ENCODE results near the gene MAP3K20.

Gene MAP3K20

GRCh38 chr2:173064151-173064805, 11.4 kb upstream of the MAP3K20 start:
- Histone ChIP-seq H3K36me3 (ENCODE audit: control insufficient read depth in 2 of 2, insufficient read depth in 2 of 2, low read length in 2 of 2) (no peaks in the 10 kb centered on the region), H3K9me3 (ENCODE audit: control insufficient read depth in 2 of 2, low read length in 2 of 2) (no peaks in the 10 kb centered on the region), H3K9ac (ENCODE audit: low read depth in 1 of 2, low read length in 2 of 2) (no peak overlapping the region), H3K4me3 (ENCODE audit: low read length in 2 of 2) (no peak overlapping the region), H3K4me1 (ENCODE audit: control insufficient read depth in 2 of 2, insufficient read depth in 2 of 2, low read length in 2 of 2) (no peaks in the 10 kb centered on the region), H3K27ac (ENCODE audit: low read depth in 2 of 2, low read length in 2 of 2) (no peak overlapping the region), H3K27me3 (ENCODE audit: control insufficient read depth in 2 of 2, insufficient read depth in 2 of 2, low read length in 2 of 2) (no peaks in the 10 kb centered on the region)

DNA sequence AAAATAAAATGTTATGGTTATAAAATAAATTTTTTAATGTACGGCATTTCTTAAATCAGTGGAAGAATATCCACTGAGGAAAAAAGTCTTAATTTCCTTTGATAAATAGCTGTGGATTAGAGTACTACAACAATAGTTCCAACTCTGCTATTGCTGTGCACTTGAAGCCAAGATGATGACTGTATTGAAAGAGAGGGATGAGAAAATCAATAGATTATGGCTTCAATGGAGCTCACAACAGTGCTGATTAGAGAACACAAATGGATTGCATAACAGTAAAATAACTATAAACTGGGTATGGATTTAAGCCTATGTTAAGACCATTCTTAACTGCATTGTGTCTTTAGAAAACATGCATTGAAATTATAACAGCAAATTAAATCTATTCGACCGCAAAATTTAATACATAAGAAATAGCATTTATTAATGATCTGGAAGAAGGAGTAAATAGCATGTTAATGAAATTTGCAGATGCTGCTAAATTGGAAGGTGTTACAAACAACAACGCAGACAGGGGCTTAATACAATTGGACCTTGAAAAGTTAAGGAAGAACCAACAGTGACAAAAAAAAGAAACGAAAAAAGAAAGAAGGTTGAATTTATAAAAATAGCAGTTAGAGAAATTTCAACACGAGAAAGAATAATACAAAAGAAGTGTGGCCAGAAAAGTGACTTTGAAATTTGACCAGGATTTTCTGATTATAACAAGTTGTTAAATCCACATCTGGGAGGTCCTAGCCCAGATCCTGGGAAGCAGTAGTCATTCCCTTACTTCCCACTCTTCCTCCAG, 8.6 kb upstream of the MAP3K20 start:
- H3K4me3 ChIP-seq (ENCODE audit: low read length in 2 of 2), result no peak overlapping the region
- H3K9me3 ChIP-seq (ENCODE audit: control insufficient read depth in 2 of 2, low read length in 2 of 2), result no peaks in the 10 kb centered on the region
- no peak overlapping the region for H3K27ac ChIP-seq (ENCODE audit: low read depth in 2 of 2, low read length in 2 of 2)
- H3K4me1 ChIP-seq (ENCODE audit: control insufficient read depth in 2 of 2, insufficient read depth in 2 of 2, low read length in 2 of 2), result no peaks in the 10 kb centered on the region
- H3K36me3 ChIP-seq (ENCODE audit: control insufficient read depth in 2 of 2, insufficient read depth in 2 of 2, low read length in 2 of 2), result no peaks in the 10 kb centered on the region
- H3K27me3 ChIP-seq (ENCODE audit: control insufficient read depth in 2 of 2, insufficient read depth in 2 of 2, low read length in 2 of 2), result no peaks in the 10 kb centered on the region
- no peak overlapping the region for H3K9ac ChIP-seq (ENCODE audit: low read depth in 1 of 2, low read length in 2 of 2)

GRCh38 chr2:173075056-173075780, 428 bp upstream of the MAP3K20 start:
- no peaks in the 10 kb centered on the region for H3K9me3 ChIP-seq (ENCODE audit: control insufficient read depth in 2 of 2, low read length in 2 of 2)
- peak overlapping the region; percentile 72 to 84 for H3K27ac ChIP-seq (ENCODE audit: low read depth in 2 of 2, low read length in 2 of 2)
- H3K36me3 ChIP-seq (ENCODE audit: control insufficient read depth in 2 of 2, insufficient read depth in 2 of 2, low read length in 2 of 2), result no peaks in the 10 kb centered on the region
- no peaks in the 10 kb centered on the region for H3K27me3 ChIP-seq (ENCODE audit: control insufficient read depth in 2 of 2, insufficient read depth in 2 of 2, low read length in 2 of 2)
- peak overlapping the region; percentile 34 to 85 for H3K9ac ChIP-seq (ENCODE audit: low read depth in 1 of 2, low read length in 2 of 2)
- peak overlapping the region; percentile 80 to 84 for H3K4me3 ChIP-seq (ENCODE audit: low read length in 2 of 2)
- peaks cover 2 to 4% of the 10 kb centered on the region in 2 donors for H3K4me1 ChIP-seq (ENCODE audit: control insufficient read depth in 2 of 2, insufficient read depth in 2 of 2, low read length in 2 of 2)

DNA sequence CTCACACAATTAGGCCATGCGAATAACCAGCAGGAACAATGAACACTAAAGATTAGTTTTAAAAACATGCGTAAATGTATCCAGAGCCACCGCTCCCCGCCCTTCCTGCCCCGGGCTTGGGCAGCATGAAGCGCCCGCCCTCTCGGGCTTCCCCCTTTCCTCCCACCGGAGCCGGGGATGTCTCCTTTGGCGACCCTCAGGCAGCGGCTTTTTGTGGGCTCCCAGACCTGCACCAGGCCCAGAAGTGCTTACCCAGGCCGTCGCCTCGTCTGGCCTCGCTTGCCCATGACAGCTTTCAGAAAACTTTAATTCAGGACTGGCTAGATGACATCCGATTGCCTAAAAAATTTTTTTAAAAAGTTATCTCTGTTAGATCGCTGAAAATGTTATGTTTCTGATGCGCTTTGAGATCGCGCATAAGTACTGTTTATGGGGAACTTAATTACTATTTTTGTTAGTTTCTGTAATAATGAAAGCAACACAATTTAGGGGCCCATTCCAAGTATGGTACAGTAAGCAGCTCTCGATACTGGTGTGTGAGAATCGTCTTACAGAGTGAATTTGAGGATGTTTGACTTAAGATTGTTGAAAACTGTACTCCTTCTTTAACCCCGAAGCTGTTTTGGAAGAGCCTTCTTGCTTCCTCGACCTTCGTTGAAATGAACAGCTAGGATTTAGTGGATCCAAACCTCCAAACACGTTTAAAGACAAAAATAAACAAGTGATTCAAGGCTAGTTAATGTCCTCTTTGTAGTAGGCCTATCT, 1.1 kb downstream of the MAP3K20 start:
- H3K4me1 ChIP-seq (ENCODE audit: control insufficient read depth in 2 of 2, insufficient read depth in 2 of 2, low read length in 2 of 2), result peaks cover 2 to 4% of the 10 kb centered on the region in 2 donors
- no peaks in the 10 kb centered on the region for H3K9me3 ChIP-seq (ENCODE audit: control insufficient read depth in 2 of 2, low read length in 2 of 2)
- H3K9ac ChIP-seq (ENCODE audit: low read depth in 1 of 2, low read length in 2 of 2), result peak overlapping the region; percentile 79 to 85

GRCh38 chr2:173077506-173078177, 2.0 kb downstream of the MAP3K20 start:
- peaks cover 2 to 4% of the 10 kb centered on the region in 2 donors for H3K4me1 ChIP-seq (ENCODE audit: control insufficient read depth in 2 of 2, insufficient read depth in 2 of 2, low read length in 2 of 2)
- no peaks in the 10 kb centered on the region for H3K27me3 ChIP-seq (ENCODE audit: control insufficient read depth in 2 of 2, insufficient read depth in 2 of 2, low read length in 2 of 2)
- H3K4me3 ChIP-seq (ENCODE audit: low read length in 2 of 2), result peak overlapping the region in 1 of 2 donors; percentile 80
- H3K36me3 ChIP-seq (ENCODE audit: control insufficient read depth in 2 of 2, insufficient read depth in 2 of 2, low read length in 2 of 2), result no peaks in the 10 kb centered on the region
- H3K9me3 ChIP-seq (ENCODE audit: control insufficient read depth in 2 of 2, low read length in 2 of 2), result no peaks in the 10 kb centered on the region
- H3K27ac ChIP-seq (ENCODE audit: low read depth in 2 of 2, low read length in 2 of 2), result no peak overlapping the region
- no peak overlapping the region for H3K9ac ChIP-seq (ENCODE audit: low read depth in 1 of 2, low read length in 2 of 2)

More for the DNA sequence above, 1.1 kb downstream of the MAP3K20 start:
- H3K27ac ChIP-seq (ENCODE audit: low read depth in 2 of 2, low read length in 2 of 2), result peak overlapping the region; percentile 72 to 84
- no peaks in the 10 kb centered on the region for H3K27me3 ChIP-seq (ENCODE audit: control insufficient read depth in 2 of 2, insufficient read depth in 2 of 2, low read length in 2 of 2)
- H3K36me3 ChIP-seq (ENCODE audit: control insufficient read depth in 2 of 2, insufficient read depth in 2 of 2, low read length in 2 of 2), result no peaks in the 10 kb centered on the region
- peak overlapping the region; percentile 80 to 84 for H3K4me3 ChIP-seq (ENCODE audit: low read length in 2 of 2)

DNA sequence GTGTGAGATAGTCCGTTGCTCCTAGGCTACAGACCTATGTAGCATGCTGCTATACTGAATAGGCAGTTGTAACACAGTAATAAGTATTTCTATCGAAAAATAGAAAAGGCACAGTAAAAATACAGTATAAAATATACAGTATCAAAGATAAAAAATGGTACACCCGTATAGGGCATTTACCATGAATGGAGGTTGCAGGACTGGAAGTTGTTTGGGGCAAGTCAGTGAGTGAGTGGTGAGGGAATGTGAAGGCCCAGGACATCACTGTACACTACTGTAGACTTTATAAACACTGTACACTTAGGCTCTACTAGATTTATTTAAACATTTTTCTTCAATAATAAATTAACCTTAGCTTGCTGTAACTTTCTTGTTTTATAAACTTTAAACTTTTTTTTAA, 3.5 kb downstream of the MAP3K20 start:
- no peak overlapping the region for H3K4me3 ChIP-seq (ENCODE audit: low read length in 2 of 2)
- peaks cover 2 to 4% of the 10 kb centered on the region in 2 donors for H3K4me1 ChIP-seq (ENCODE audit: control insufficient read depth in 2 of 2, insufficient read depth in 2 of 2, low read length in 2 of 2)
- no peak overlapping the region for H3K9ac ChIP-seq (ENCODE audit: low read depth in 1 of 2, low read length in 2 of 2)
- H3K27ac ChIP-seq (ENCODE audit: low read depth in 2 of 2, low read length in 2 of 2), result no peak overlapping the region
- no peaks in the 10 kb centered on the region for H3K36me3 ChIP-seq (ENCODE audit: control insufficient read depth in 2 of 2, insufficient read depth in 2 of 2, low read length in 2 of 2)
- H3K27me3 ChIP-seq (ENCODE audit: control insufficient read depth in 2 of 2, insufficient read depth in 2 of 2, low read length in 2 of 2), result no peaks in the 10 kb centered on the region
- no peaks in the 10 kb centered on the region for H3K9me3 ChIP-seq (ENCODE audit: control insufficient read depth in 2 of 2, low read length in 2 of 2)

GRCh38 chr2:173079973-173080860, 4.6 kb downstream of the MAP3K20 start:
- peaks cover 2 to 3% of the 10 kb centered on the region in 2 donors for H3K4me1 ChIP-seq (ENCODE audit: control insufficient read depth in 2 of 2, insufficient read depth in 2 of 2, low read length in 2 of 2)
- H3K9ac ChIP-seq (ENCODE audit: low read depth in 1 of 2, low read length in 2 of 2), result no peak overlapping the region

DNA sequence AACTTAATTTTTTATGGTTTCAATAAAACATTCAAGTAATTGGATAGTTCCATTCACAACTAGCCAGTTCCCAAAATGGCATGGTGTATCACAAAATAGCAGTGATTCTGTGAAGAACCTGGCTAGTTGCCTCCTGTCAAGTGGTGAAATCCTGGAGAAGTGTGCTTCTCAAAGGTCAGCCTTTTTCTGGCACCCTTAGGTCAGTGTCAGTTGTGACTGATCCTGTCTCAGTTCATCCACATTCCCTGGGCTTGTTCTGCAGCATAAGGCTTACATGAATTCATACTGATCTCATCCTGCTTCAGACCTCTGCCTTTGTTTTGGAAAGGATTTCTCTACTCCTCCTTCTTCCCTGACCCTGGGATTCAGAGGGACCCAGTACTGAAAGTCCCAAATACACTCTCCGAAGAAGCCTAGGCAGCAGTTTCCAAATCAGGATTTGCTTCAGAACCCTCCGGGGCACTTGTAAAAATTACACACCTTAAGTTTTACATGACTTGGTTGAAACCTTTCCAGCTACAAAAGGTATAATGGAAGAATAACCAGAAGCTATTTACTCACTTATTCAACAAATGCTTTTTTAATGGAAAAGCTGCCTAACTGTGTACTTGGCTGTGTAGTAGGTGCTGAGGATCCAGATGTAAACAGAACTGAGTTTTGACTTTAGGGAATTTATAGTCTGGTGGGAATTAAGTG, 11.0 kb downstream of the MAP3K20 start:
- no peak overlapping the region for H3K4me3 ChIP-seq (ENCODE audit: low read length in 2 of 2)
- no peaks in the 10 kb centered on the region for H3K36me3 ChIP-seq (ENCODE audit: control insufficient read depth in 2 of 2, insufficient read depth in 2 of 2, low read length in 2 of 2)
- H3K4me1 ChIP-seq (ENCODE audit: control insufficient read depth in 2 of 2, insufficient read depth in 2 of 2, low read length in 2 of 2), result no peaks in the 10 kb centered on the region
- no peak overlapping the region for H3K9ac ChIP-seq (ENCODE audit: low read depth in 1 of 2, low read length in 2 of 2)
- no peaks in the 10 kb centered on the region for H3K9me3 ChIP-seq (ENCODE audit: control insufficient read depth in 2 of 2, low read length in 2 of 2)
- no peak overlapping the region for H3K27ac ChIP-seq (ENCODE audit: low read depth in 2 of 2, low read length in 2 of 2)
- no peaks in the 10 kb centered on the region for H3K27me3 ChIP-seq (ENCODE audit: control insufficient read depth in 2 of 2, insufficient read depth in 2 of 2, low read length in 2 of 2)

More at GRCh38 chr2:173079973-173080860, 4.6 kb downstream of the MAP3K20 start:
- Histone ChIP-seq H3K9me3 (ENCODE audit: control insufficient read depth in 2 of 2, low read length in 2 of 2) (no peaks in the 10 kb centered on the region), H3K27me3 (ENCODE audit: control insufficient read depth in 2 of 2, insufficient read depth in 2 of 2, low read length in 2 of 2) (no peaks in the 10 kb centered on the region), H3K27ac (ENCODE audit: low read depth in 2 of 2, low read length in 2 of 2) (no peak overlapping the region), H3K4me3 (ENCODE audit: low read length in 2 of 2) (no peak overlapping the region), H3K36me3 (ENCODE audit: control insufficient read depth in 2 of 2, insufficient read depth in 2 of 2, low read length in 2 of 2) (no peaks in the 10 kb centered on the region)
